ENCODE data around the gene NLRP4.

The NLRP4 gene

GRCh38 chr19:55858401-55858800 lies 22.1 kb downstream of the NLRP4 start:
- no peak for DNase-seq (ENCODE audit: extremely low read depth, insufficient read length)
- Histone ChIP-seq H3K27me3 (replicated peaks; ENCODE audit: control insufficient read depth, insufficient read depth, low read length) (no peaks in the 10 kb centered on the region), H3K4me3 (replicated peaks; ENCODE audit: low read depth, low read length) (peak overlapping the region; percentile 20), H3K36me3 (ENCODE audit: control insufficient read depth, insufficient read depth, low read length) (no peaks in the 10 kb centered on the region)
- TF ChIP-seq CTCF (IDR thresholded peaks at IDR 0.05; ENCODE audit: insufficient read depth, low read length, poor library complexity, severe bottlenecking) = no peak

- H3K36me3 ChIP-seq (ENCODE audit: control insufficient read depth, insufficient read depth, low read length) = no peaks in the 10 kb centered on the region
- no peaks in the 10 kb centered on the region for H3K27me3 ChIP-seq (replicated peaks; ENCODE audit: control insufficient read depth, insufficient read depth, low read length)
- no peak for TF ChIP-seq CTCF (IDR thresholded peaks at IDR 0.05; ENCODE audit: insufficient read depth, low read length, poor library complexity, severe bottlenecking)
- no peak for DNase-seq (ENCODE audit: extremely low read depth, insufficient read length)
- H3K4me3 ChIP-seq (replicated peaks; ENCODE audit: low read depth, low read length) = peak overlapping the region; percentile 20
These were observed 22.6 kb downstream of the NLRP4 start for GRCh38 chr19:55858969-55859368.

GRCh38 chr19:55866521-55866920 lies 30.2 kb downstream of the NLRP4 start:
- no peak for TF ChIP-seq CTCF (IDR thresholded peaks at IDR 0.05; ENCODE audit: insufficient read depth, low read length, poor library complexity, severe bottlenecking)
- DNase-seq (ENCODE audit: extremely low read depth, insufficient read length) = no peak
- no peaks in the 10 kb centered on the region for H3K36me3 ChIP-seq (ENCODE audit: control insufficient read depth, insufficient read depth, low read length)
- H3K4me3 ChIP-seq (replicated peaks; ENCODE audit: low read depth, low read length) = no peak overlapping the region
- no peaks in the 10 kb centered on the region for H3K27me3 ChIP-seq (replicated peaks; ENCODE audit: control insufficient read depth, insufficient read depth, low read length)

- no peaks in the 10 kb centered on the region for H3K27me3 ChIP-seq (replicated peaks; ENCODE audit: control insufficient read depth, insufficient read depth, low read length)
- no peaks in the 10 kb centered on the region for H3K36me3 ChIP-seq (ENCODE audit: control insufficient read depth, insufficient read depth, low read length)
- TF ChIP-seq CTCF (IDR thresholded peaks at IDR 0.05; ENCODE audit: insufficient read depth, low read length, poor library complexity, severe bottlenecking) = no peak
These were observed 30.8 kb downstream of the NLRP4 start for GRCh38 chr19:55867101-55867500.

GRCh38 chr19:55870736-55871135 lies 34.4 kb downstream of the NLRP4 start:
- no peaks in the 10 kb centered on the region for H3K27me3 ChIP-seq (replicated peaks; ENCODE audit: control insufficient read depth, insufficient read depth, low read length)
- no peaks in the 10 kb centered on the region for H3K36me3 ChIP-seq (ENCODE audit: control insufficient read depth, insufficient read depth, low read length)
- DNase-seq (ENCODE audit: extremely low read depth, insufficient read length) = no peak
- no peak for TF ChIP-seq CTCF (IDR thresholded peaks at IDR 0.05; ENCODE audit: insufficient read depth, low read length, poor library complexity, severe bottlenecking)
- no peak overlapping the region for H3K4me3 ChIP-seq (replicated peaks; ENCODE audit: low read depth, low read length)

More at GRCh38 chr19:55867101-55867500, 30.8 kb downstream of the NLRP4 start:
- H3K4me3 ChIP-seq (replicated peaks; ENCODE audit: low read depth, low read length) = no peak overlapping the region
- DNase-seq (ENCODE audit: extremely low read depth, insufficient read length) = no peak

GRCh38 chr19:55877211-55877610 lies 40.9 kb downstream of the NLRP4 start:
- no peak overlapping the region for H3K4me3 ChIP-seq (replicated peaks; ENCODE audit: low read depth, low read length)
- H3K27me3 ChIP-seq (replicated peaks; ENCODE audit: control insufficient read depth, insufficient read depth, low read length) = no peaks in the 10 kb centered on the region
- no peak for DNase-seq (ENCODE audit: extremely low read depth, insufficient read length)
- no peaks in the 10 kb centered on the region for H3K36me3 ChIP-seq (ENCODE audit: control insufficient read depth, insufficient read depth, low read length)
- no peak for TF ChIP-seq CTCF (IDR thresholded peaks at IDR 0.05; ENCODE audit: insufficient read depth, low read length, poor library complexity, severe bottlenecking)
